ENCODE data around the gene PNPLA2.

The PNPLA2 gene

GRCh38 chr11:832529-833113 is 13.9 kb downstream of the PNPLA2 start, which contains the start of gene CD151:
Gene CD151, plus strand, starts transcription at chr11:832952. Its CDS starts 3,118 bp downstream, at chr11:836070.
- DNase-seq = peak; percentile 7

- no peak for DNase-seq
Observed at GRCh38 chr11:833114-833791, 14.5 kb downstream of the PNPLA2 start.

GRCh38 chr11:833849-834311 is 15.2 kb downstream of the PNPLA2 start:
- peak; percentile 3 for DNase-seq

- DNase-seq = no peak
Observed at GRCh38 chr11:834371-835316, 15.9 kb downstream of the PNPLA2 start.

GRCh38 chr11:836274-836673 is 17.6 kb downstream of the PNPLA2 start:
- DNase-seq = no peak

- DNase-seq = no peak
Observed at GRCh38 chr11:836700-837099, 18.0 kb downstream of the PNPLA2 start.

GRCh38 chr11:837189-837989 is 18.7 kb downstream of the PNPLA2 start:
- no peak for DNase-seq

- DNase-seq = no peak
Observed at GRCh38 chr11:837990-838307, 19.2 kb downstream of the PNPLA2 start.

GRCh38 chr11:838441-839279 is 19.9 kb downstream of the PNPLA2 start:
- peak; percentile 36 for DNase-seq

GRCh38 chr11:839280-839623 is 20.5 kb downstream of the PNPLA2 start:
- DNase-seq = no peak

GRCh38 chr11:839875-840617 is 21.3 kb downstream of the PNPLA2 start:
- no peak for DNase-seq

GRCh38 chr11:841981-842369 is 23.3 kb downstream of the PNPLA2 start:
- no peak for DNase-seq

GRCh38 chr11:842370-843002 is 23.8 kb downstream of the PNPLA2 start, which contains the start of the genes POLR2L and TSPAN4:
Gene POLR2L, minus strand, starts transcription at chr11:842529. Its CDS starts 21 bp downstream, at chr11:842508.
Gene TSPAN4, plus strand, starts transcription at chr11:842852. Its CDS starts 7,453 bp downstream, at chr11:850305.
- DNase-seq = peak; percentile 47

GRCh38 chr11:843086-843734 is 24.5 kb downstream of the PNPLA2 start:
- no peak for DNase-seq

- no peak for DNase-seq
Observed at GRCh38 chr11:843818-844692, 25.3 kb downstream of the PNPLA2 start.

- DNase-seq = no peak
Observed at GRCh38 chr11:844693-845644, 26.3 kb downstream of the PNPLA2 start.

- no peak for DNase-seq
Observed at GRCh38 chr11:845872-846495, 27.3 kb downstream of the PNPLA2 start.

Measured in NCI-H2171 treated with DMSO at 0.1 percent for 48 hours (cell line).